Thoracic aorta (tissue), 2 donors: Measurements from ENCODE around the gene PRDX2. TPM values are rescaled to one million over a fixed set of nuclear protein-coding genes. Genes with fewer than 3 reads are reported as not detected.
A peak's percentile ranks its signal among the peaks of the same experiment; 100 is the strongest.

Experiments used
- ATAC-seq: fragments of 150-250 bp; one replicate; pipeline ENCODE4 v1.8.0; 2017; ENCODE audit warnings: low read depth; ENCODE audit not compliant: insufficient number of reproducible peaks, low FRiP score
- DNase-seq: peaks from one replicate; pipeline ENCODE4 v3.0.0-alpha.2; 2020; ENCODE audit warnings: low spot score
- H3K27ac ChIP-seq, 2 donors: fragments of 200-600 bp; sonication (generic); 1 replicate in 1 of 2; 2 replicates in 1 of 2; pipeline ENCODE4 v1.5.1; 2016; ENCODE audit warnings: mild to moderate bottlenecking in 2 of 2, moderate library complexity in 2 of 2
- H3K27me3 ChIP-seq: fragments of 200-600 bp; sonication (generic); replicated peaks from 2 replicates; pipeline ENCODE4 v1.6.0; 2016; ENCODE audit warnings: mild to moderate bottlenecking; ENCODE audit not compliant: insufficient read depth
- H3K36me3 ChIP-seq: fragments of 200-600 bp; sonication (generic); one replicate; pipeline ENCODE4 v1.5.1; 2016
- H3K4me1 ChIP-seq, 2 donors: fragments of 200-600 bp; sonication (generic); 1 replicate in 1 of 2; 2 replicates in 1 of 2; pipeline versions ENCODE4 v1.5.1 to v1.6.0; 2016; ENCODE audit warnings: low read depth in 2 of 2, mild to moderate bottlenecking in 1 of 2; ENCODE audit not compliant: control insufficient read depth in 1 of 2
- H3K4me3 ChIP-seq: fragments of 200-600 bp; sonication (generic); 2 replicates; pipeline ENCODE4 v1.5.1; 2016; ENCODE audit warnings: mild to moderate bottlenecking
- H3K9me3 ChIP-seq: fragments of 200-600 bp; sonication (generic); 2 replicates; pipeline ENCODE4 v1.5.1; 2016
- total RNA-seq, 2 donors: library from RNA; depleted of rRNA; stranded (reverse); fragments of >200 nt; gene quantifications; one replicate each; pipeline versions ENCODE4 v1.1.0 to v1.2.3, GENCODE V29; 2016
- TF ChIP-seq, protein P1 (sequence below): fragments of 200-600 bp; sonication (generic); IDR thresholded peaks from one replicate; pipeline ENCODE4 v1.5.1; 2019; ENCODE audit warnings: antibody characterized with exemption

The PRDX2 gene
- total RNA-seq, 2 donors from 2014 or later, result 107 to 235 TPM

DNA sequence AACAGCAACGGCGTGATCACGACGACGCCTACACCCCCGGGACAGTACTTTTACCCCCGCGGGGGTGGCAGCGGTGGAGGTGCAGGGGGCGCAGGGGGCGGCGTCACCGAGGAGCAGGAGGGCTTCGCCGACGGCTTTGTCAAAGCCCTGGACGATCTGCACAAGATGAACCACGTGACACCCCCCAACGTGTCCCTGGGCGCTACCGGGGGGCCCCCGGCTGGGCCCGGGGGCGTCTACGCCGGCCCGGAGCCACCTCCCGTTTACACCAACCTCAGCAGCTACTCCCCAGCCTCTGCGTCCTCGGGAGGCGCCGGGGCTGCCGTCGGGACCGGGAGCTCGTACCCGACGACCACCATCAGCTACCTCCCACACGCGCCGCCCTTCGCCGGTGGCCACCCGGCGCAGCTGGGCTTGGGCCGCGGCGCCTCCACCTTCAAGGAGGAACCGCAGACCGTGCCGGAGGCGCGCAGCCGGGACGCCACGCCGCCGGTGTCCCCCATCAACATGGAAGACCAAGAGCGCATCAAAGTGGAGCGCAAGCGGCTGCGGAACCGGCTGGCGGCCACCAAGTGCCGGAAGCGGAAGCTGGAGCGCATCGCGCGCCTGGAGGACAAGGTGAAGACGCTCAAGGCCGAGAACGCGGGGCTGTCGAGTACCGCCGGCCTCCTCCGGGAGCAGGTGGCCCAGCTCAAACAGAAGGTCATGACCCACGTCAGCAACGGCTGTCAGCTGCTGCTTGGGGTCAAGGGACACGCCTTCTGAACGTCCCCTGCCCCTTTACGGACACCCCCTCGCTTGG is 9.3 kb downstream of the PRDX2 start:
- no peaks in the 10 kb centered on the region for H3K9me3 ChIP-seq
- peak overlapping the region; percentile 91 for H3K4me3 ChIP-seq
- TF ChIP-seq, protein P1, sequence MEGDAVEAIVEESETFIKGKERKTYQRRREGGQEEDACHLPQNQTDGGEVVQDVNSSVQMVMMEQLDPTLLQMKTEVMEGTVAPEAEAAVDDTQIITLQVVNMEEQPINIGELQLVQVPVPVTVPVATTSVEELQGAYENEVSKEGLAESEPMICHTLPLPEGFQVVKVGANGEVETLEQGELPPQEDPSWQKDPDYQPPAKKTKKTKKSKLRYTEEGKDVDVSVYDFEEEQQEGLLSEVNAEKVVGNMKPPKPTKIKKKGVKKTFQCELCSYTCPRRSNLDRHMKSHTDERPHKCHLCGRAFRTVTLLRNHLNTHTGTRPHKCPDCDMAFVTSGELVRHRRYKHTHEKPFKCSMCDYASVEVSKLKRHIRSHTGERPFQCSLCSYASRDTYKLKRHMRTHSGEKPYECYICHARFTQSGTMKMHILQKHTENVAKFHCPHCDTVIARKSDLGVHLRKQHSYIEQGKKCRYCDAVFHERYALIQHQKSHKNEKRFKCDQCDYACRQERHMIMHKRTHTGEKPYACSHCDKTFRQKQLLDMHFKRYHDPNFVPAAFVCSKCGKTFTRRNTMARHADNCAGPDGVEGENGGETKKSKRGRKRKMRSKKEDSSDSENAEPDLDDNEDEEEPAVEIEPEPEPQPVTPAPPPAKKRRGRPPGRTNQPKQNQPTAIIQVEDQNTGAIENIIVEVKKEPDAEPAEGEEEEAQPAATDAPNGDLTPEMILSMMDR, result no peak
- H3K36me3 ChIP-seq, result no peaks in the 10 kb centered on the region
- H3K27me3 ChIP-seq, result no peaks in the 10 kb centered on the region
- DNase-seq, result no peak
- no peak for ATAC-seq
- H3K27ac ChIP-seq, result peak overlapping the region; percentile 99 to 100
- H3K4me1 ChIP-seq, result peaks cover 19 to 44% of the 10 kb centered on the region in 2 donors

DNA sequence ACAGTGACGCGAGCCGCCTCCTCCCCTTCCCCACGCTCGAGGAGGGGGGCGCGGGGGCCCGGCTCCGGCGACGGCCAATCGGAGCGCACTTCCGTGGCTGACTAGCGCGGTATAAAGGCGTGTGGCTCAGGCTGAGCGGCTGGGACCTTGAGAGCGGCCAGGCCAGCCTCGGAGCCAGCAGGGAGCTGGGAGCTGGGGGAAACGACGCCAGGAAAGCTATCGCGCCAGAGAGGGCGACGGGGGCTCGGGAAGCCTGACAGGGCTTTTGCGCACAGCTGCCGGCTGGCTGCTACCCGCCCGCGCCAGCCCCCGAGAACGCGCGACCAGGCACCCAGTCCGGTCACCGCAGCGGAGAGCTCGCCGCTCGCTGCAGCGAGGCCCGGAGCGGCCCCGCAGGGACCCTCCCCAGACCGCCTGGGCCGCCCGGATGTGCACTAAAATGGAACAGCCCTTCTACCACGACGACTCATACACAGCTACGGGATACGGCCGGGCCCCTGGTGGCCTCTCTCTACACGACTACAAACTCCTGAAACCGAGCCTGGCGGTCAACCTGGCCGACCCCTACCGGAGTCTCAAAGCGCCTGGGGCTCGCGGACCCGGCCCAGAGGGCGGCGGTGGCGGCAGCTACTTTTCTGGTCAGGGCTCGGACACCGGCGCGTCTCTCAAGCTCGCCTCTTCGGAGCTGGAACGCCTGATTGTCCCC is 10.1 kb downstream of the PRDX2 start, which contains the start of gene JUNB:
Gene JUNB, plus strand, starts transcription at position 142 of the 706 bp plus-strand sequence. Its CDS starts 286 bp downstream, at position 428.
- Histone ChIP-seq H3K9me3 (no peaks in the 10 kb centered on the region), H3K27me3 (no peaks in the 10 kb centered on the region), H3K27ac (peak within 1 kb of the TSS; percentile 99 to 100), H3K4me3 (peak within 1 kb of the TSS; percentile 91), H3K4me1 (peaks cover 26 to 50% of the 10 kb centered on the region in 2 donors), H3K36me3 (no peaks in the 10 kb centered on the region)
- ATAC-seq (peak; percentile 23), DNase-seq (peak; percentile 88)
- TF ChIP-seq, protein P1, result peak; percentile 11

DNA sequence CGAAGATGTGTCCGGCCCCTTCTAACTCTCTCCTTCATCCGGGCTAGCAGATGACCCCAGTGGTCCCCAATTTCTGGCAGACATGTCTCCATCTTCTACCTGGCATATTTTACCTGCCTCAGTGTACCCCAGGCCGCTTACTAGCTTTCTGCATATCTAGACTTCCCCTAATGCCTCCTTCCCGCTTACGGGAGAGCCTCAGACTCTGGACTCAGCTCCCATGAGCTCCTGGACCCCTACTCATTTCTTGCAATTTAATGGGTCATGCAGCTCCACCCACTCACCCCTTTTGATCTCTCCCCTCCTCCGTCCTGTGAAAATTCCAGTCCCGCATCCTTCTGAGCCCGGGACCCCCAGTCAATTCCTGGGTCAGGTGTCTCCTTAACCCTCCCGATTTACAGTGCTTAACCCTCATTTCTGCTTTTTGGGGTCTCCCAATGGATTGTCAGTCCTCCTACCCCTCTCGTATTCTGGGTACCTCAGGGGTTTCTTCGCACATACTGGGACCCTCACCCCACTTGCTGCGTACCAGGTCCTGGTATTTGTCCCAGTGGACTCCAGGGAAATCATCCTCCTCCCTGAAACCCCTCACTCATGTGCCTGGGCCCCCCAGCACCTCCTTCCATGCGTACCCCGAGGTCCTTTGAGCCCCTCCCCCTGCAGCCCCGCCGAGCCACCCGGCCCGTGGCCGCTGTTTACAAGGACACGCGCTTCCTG is 10.8 kb downstream of the PRDX2 start:
- Histone ChIP-seq H3K4me1 (peaks cover 33 to 50% of the 10 kb centered on the region in 2 donors), H3K9me3 (no peaks in the 10 kb centered on the region), H3K4me3 (peak overlapping the region; percentile 91), H3K27ac (peak overlapping the region; percentile 99 to 100), H3K36me3 (no peaks in the 10 kb centered on the region), H3K27me3 (no peaks in the 10 kb centered on the region)
- TF ChIP-seq, protein P1, result no peak
- DNase-seq (no peak), ATAC-seq (no peak)

DNA sequence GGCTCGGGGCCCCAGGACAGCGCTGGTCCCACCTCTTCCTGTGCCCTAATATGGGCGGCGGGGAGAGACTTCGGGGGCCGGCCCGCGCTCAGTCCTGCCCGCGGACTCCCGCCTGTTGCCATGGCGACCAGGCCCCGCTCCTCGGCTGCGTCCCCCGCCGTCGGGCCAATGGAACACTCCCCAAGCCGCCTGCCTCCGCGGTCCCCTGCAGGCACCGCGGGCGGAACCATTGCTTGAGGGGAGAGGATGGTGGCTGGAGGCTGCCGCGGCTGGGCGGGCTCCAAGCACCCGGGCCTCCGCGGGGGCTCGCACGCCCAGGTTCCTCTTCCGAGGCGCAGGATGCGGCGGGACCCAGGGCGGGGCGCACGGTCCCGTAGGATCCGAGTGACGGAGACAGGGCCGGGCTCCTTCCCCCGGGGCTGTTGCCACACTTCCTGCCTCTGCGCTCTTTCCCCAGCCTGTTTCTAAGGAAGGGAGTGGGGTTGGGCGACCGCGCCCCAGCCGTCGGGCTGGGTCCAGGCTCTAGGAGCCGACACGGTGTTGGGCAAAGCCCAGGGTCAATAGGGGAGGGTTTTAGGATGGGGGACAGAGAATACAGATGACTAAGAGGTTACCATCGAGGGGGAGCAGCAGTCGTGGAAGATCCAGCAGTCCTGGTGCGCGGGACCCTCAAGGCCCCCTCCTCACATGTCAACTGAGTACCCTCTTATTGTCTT is 11.5 kb downstream of the PRDX2 start:
- H3K27ac ChIP-seq, result peak overlapping the region; percentile 99 to 100
- ATAC-seq (peak; percentile 30), DNase-seq (peak; percentile 90)
- H3K9me3 ChIP-seq, result no peaks in the 10 kb centered on the region
- TF ChIP-seq, protein P1, result no peak
- peaks cover 38 to 54% of the 10 kb centered on the region in 2 donors for H3K4me1 ChIP-seq
- H3K4me3 ChIP-seq, result peak overlapping the region; percentile 91
- H3K27me3 ChIP-seq, result no peaks in the 10 kb centered on the region
- no peaks in the 10 kb centered on the region for H3K36me3 ChIP-seq
